ENCODE results near the gene TMEM40. TPM values are rescaled to one million over a fixed set of nuclear protein-coding genes. Genes with fewer than 3 reads are reported as not detected.

TMEM40 gene
- total RNA-seq, 1 experiment from 2014 or later = not detected

- no peak for DNase-seq (ENCODE audit: low read depth)
- in situ Hi-C loops (cut with HindIII; ENCODE audit: low pct_unique_long_range_greater_than_20kb, low sequenced_read_pairs) = no loop called here
Observed at GRCh38 chr3:12756175-12756574, 2.9 kb downstream of the TMEM40 start.

GRCh38 chr3:12755754-12756153, 3.3 kb downstream of the TMEM40 start:
- DNase-seq (ENCODE audit: low read depth) = no peak
- in situ Hi-C loops (cut with HindIII; ENCODE audit: low pct_unique_long_range_greater_than_20kb, low sequenced_read_pairs) = no loop called here

GRCh38 chr3:12754313-12754712, 4.7 kb downstream of the TMEM40 start:
- in situ Hi-C loops (cut with HindIII; ENCODE audit: low pct_unique_long_range_greater_than_20kb, low sequenced_read_pairs) = no loop called here
- no peak for DNase-seq (ENCODE audit: low read depth)

GRCh38 chr3:12753275-12754028, 5.6 kb downstream of the TMEM40 start:
- in situ Hi-C loops (cut with HindIII; ENCODE audit: low pct_unique_long_range_greater_than_20kb, low sequenced_read_pairs) = no loop called here
- no peak for DNase-seq (ENCODE audit: low read depth)

DNA sequence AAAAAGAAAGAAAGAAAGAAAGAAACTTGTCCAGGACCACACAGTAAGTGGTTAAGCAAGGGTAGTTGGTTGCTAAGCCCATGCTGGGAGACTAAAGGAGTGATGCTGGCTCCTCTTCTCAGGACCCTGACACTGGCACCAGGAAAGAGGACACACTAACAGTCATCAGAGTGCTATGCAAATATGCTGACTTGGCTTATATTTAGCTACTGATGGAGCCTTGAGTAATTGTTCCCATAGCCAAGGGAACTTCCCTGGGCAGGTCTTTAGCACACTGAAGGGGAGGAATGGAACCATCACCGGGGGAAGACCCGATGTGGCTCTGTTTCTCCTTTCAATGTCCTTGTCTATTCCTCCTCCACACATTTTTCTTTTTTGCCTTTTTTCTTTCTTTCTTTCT, 6.2 kb downstream of the TMEM40 start:
- in situ Hi-C loops (cut with HindIII; ENCODE audit: low pct_unique_long_range_greater_than_20kb, low sequenced_read_pairs) = no loop called here
- DNase-seq (ENCODE audit: low read depth) = no peak

DNA sequence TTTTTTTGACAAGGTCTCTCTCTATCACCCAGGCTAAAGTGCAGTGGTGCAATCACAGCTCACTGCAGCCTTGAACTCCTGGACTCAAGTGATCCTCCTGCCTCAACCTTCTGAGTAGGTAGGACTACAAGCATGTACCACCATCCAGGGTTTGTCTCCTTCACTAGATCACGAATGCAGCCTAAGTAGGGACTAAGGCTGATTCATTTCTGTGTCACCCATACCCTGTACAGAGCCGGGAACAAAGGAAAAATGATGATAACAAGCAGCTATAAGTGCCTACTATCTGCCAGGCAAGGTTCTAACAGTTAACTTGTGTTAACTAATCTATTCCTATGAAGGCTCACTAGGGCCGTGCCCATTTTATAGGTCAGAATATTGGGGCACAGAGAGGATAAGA, 7.0 kb downstream of the TMEM40 start:
- in situ Hi-C loops (cut with HindIII; ENCODE audit: low pct_unique_long_range_greater_than_20kb, low sequenced_read_pairs) = no loop called here
- DNase-seq (ENCODE audit: low read depth) = no peak

DNA sequence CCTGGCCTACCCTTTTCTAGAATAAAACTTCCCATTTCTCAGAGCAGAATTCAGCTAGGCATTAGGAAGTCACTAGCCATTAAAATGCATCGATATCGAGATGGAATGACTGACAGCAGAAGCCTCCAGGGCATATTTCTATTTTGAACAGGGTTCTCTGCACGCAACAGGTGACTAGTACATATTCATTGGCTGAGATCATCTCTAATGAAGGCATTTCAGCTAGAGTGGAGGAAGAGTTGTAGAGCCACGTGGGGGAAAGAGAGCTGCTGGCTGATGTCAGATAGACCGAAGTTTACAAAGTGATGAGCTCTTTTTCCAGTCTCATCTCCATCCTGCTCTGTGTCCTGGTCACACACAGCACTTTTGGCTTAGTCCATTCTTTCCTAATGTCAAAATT, 7.5 kb downstream of the TMEM40 start:
- in situ Hi-C loops (cut with HindIII; ENCODE audit: low pct_unique_long_range_greater_than_20kb, low sequenced_read_pairs) = no loop called here
- no peak for DNase-seq (ENCODE audit: low read depth)

GRCh38 chr3:12750658-12751071, 8.4 kb downstream of the TMEM40 start:
- in situ Hi-C loops (cut with HindIII; ENCODE audit: low pct_unique_long_range_greater_than_20kb, low sequenced_read_pairs) = no loop called here
- DNase-seq (ENCODE audit: low read depth) = no peak

DNA sequence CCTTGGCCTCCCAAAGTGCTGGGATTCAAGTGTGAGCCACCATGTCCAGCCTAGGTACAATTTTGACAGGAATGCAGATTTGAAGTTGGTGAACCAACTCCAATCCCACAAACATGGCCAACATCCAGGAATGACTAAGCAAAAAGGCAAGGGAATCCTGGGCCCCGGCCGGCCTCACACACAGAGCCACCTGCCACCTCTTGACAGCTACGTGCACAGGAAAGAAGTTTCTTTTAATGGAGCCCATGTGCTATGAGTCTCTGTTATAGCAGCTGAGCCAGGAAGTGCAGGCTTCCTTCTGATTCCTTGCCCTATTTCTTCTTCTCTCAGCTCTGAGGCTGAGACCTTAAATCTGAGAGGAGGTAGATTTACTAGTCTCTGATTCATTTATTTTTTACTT, 8.8 kb downstream of the TMEM40 start:
- DNase-seq (ENCODE audit: low read depth) = peak; percentile 50
- in situ Hi-C loops (cut with HindIII; ENCODE audit: low pct_unique_long_range_greater_than_20kb, low sequenced_read_pairs) = no loop called here

- DNase-seq (ENCODE audit: low read depth) = no peak
- in situ Hi-C loops (cut with HindIII; ENCODE audit: low pct_unique_long_range_greater_than_20kb, low sequenced_read_pairs) = no loop called here
Observed at GRCh38 chr3:12748477-12748876, 10.6 kb downstream of the TMEM40 start.

DNA sequence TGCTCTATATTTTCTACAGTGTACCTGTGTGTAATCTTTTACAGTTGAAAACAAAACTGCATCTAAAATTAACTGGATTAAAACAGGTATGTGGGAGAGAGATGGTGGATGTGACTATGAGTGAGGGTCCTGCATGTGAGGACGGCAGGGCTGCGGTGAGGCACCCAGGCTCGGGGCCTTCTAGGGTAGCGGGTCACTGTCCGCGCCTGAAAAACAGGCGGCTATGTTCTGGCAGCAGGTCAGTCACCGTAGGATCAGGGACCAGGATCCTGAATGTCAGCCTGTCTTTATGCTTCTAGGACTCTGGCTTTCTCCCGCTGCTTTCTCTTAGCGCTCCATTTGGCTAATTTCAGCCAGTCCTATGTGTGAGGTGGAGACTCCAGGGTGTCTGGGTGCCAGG, 12.6 kb downstream of the TMEM40 start:
- in situ Hi-C loops (cut with HindIII; ENCODE audit: low pct_unique_long_range_greater_than_20kb, low sequenced_read_pairs) = no loop called here
- DNase-seq (ENCODE audit: low read depth) = no peak

DNA sequence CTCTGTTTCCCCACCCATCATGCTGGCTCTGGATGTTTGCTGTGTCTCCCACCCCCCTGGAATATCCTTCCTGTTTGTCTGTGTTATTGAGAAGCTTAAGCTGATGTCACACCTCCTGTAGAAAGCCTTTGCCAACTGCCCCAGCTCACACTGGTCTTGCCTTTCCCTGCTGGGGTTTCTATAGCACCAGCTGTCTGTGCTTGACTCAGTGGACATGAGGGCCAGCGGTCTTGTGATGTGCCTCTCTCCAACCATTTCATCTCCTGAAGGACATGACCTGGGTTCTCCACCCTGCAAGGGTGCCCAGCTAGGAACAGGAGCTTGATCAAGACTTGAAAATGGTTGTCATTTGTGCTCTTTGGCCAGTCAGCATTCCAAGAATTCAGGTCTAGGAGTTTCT, 14.7 kb downstream of the TMEM40 start:
- in situ Hi-C loops (cut with HindIII; ENCODE audit: low pct_unique_long_range_greater_than_20kb, low sequenced_read_pairs) = no loop called here
- DNase-seq (ENCODE audit: low read depth) = no peak

GRCh38 chr3:12743583-12743982, 15.5 kb downstream of the TMEM40 start:
- DNase-seq (ENCODE audit: low read depth) = no peak
- in situ Hi-C loops (cut with HindIII; ENCODE audit: low pct_unique_long_range_greater_than_20kb, low sequenced_read_pairs) = no loop called here

- in situ Hi-C loops (cut with HindIII; ENCODE audit: low pct_unique_long_range_greater_than_20kb, low sequenced_read_pairs) = no loop called here
- DNase-seq (ENCODE audit: low read depth) = no peak
Observed at GRCh38 chr3:12742330-12743107, 16.5 kb downstream of the TMEM40 start.

- DNase-seq (ENCODE audit: low read depth) = no peak
- in situ Hi-C loops (cut with HindIII; ENCODE audit: low pct_unique_long_range_greater_than_20kb, low sequenced_read_pairs) = no loop called here
Observed at GRCh38 chr3:12741209-12741608, 17.9 kb downstream of the TMEM40 start.

GRCh38 chr3:12737833-12738232, 21.2 kb downstream of the TMEM40 start:
- DNase-seq (ENCODE audit: low read depth) = no peak
- in situ Hi-C loops (cut with HindIII; ENCODE audit: low pct_unique_long_range_greater_than_20kb, low sequenced_read_pairs) = no loop called here

GRCh38 chr3:12737319-12737718, 21.7 kb downstream of the TMEM40 start:
- in situ Hi-C loops (cut with HindIII; ENCODE audit: low pct_unique_long_range_greater_than_20kb, low sequenced_read_pairs) = no loop called here
- DNase-seq (ENCODE audit: low read depth) = no peak

GRCh38 chr3:12734960-12735359, 24.1 kb downstream of the TMEM40 start:
- no peak for DNase-seq (ENCODE audit: low read depth)
- in situ Hi-C loops (cut with HindIII; ENCODE audit: low pct_unique_long_range_greater_than_20kb, low sequenced_read_pairs) = no loop called here

- in situ Hi-C loops (cut with HindIII; ENCODE audit: low pct_unique_long_range_greater_than_20kb, low sequenced_read_pairs) = no loop called here
- no peak for DNase-seq (ENCODE audit: low read depth)
Observed at GRCh38 chr3:12733566-12733965, 25.5 kb downstream of the TMEM40 start.
